HepG2 (cell line): ENCODE results near the gene TXNRD2. TPM values are rescaled to one million over a fixed set of nuclear protein-coding genes. Genes with fewer than 3 reads are reported as not detected.

Experiments used
- AGO1 ChIP-seq: fragments of 200-400 bp; formaldehyde crosslinking; IDR thresholded peaks from 2 replicates; pipeline ENCODE4 v1.6.1; 2017; ENCODE audit warnings: mild to moderate bottlenecking, low read depth, low read length, moderate library complexity; ENCODE audit not compliant: poor library complexity, severe bottlenecking
- ATM ChIP-seq: fragments of 450-650 bp; IDR thresholded peaks from 2 replicates; pipeline ENCODE4 v1.7.1; 2017; ENCODE audit warnings: mild to moderate bottlenecking, borderline replicate concordance
- ATRX ChIP-seq: sonication (generic); formaldehyde crosslinking; IDR thresholded peaks from 2 replicates; pipeline ENCODE4 v1.4.0; 2020; ENCODE audit warnings: missing genetic modification reagents, borderline replicate concordance
- BCL6 ChIP-seq: IDR thresholded peaks from 2 replicates; pipeline ENCODE4 v1.6.1; 2016; ENCODE audit warnings: missing genetic modification reagents, missing compliant biosample characterization
- EEA1 ChIP-seq: sonication (generic); formaldehyde crosslinking; IDR thresholded peaks from 2 replicates; pipeline ENCODE4 v1.5.1; 2020; ENCODE audit warnings: mild to moderate bottlenecking, missing genetic modification reagents, borderline replicate concordance
- FOXP4 ChIP-seq: sonication (generic); formaldehyde crosslinking; IDR thresholded peaks from 2 replicates; pipeline ENCODE4 v1.4.0; 2020; ENCODE audit warnings: missing genetic modification reagents
- HBP1 ChIP-seq: IDR thresholded peaks from 2 replicates; pipeline ENCODE4 v1.6.1; 2016; ENCODE audit warnings: low read depth, control low read depth
- HOXA7 ChIP-seq: sonication (generic); formaldehyde crosslinking; IDR thresholded peaks from 2 replicates; pipeline ENCODE4 v1.8.1; 2022; ENCODE audit warnings: mild to moderate bottlenecking, missing genetic modification reagents, moderate library complexity
- KAT8 ChIP-seq: IDR thresholded peaks from 2 replicates; pipeline ENCODE4 v1.6.1; 2016; ENCODE audit warnings: missing genetic modification reagents, missing compliant biosample characterization
- NFATC3 ChIP-seq: sonication (generic); formaldehyde crosslinking; IDR thresholded peaks from 2 replicates; pipeline ENCODE4 v1.5.1; 2020; ENCODE audit warnings: mild to moderate bottlenecking, missing genetic modification reagents
- NFRKB ChIP-seq: fragments of 450-650 bp; IDR thresholded peaks from 2 replicates; pipeline ENCODE4 v1.6.1; 2017
- PHF8 ChIP-seq: sonication (generic); formaldehyde crosslinking; IDR thresholded peaks from 2 replicates; pipeline ENCODE4 v1.5.0; 2020; ENCODE audit warnings: missing genetic modification reagents
- PPARG ChIP-seq: conservative IDR thresholded peaks from 2 replicates; pipeline ENCODE4 v1.6.1; 2016; ENCODE audit warnings: missing biosample characterization, missing genetic modification reagents
- RCOR2 ChIP-seq: IDR thresholded peaks from 2 replicates; pipeline ENCODE4 v1.6.1; 2016; ENCODE audit warnings: missing biosample characterization, missing genetic modification reagents
- SALL2 ChIP-seq: sonication (generic); formaldehyde crosslinking; IDR thresholded peaks from 2 replicates; pipeline ENCODE4 v1.8.1; 2023; ENCODE audit warnings: mild to moderate bottlenecking, missing genetic modification reagents, inconsistent platforms
- SMAD1 ChIP-seq: sonication (generic); formaldehyde crosslinking; IDR thresholded peaks from 2 replicates; pipeline ENCODE4 v1.4.0; 2020; ENCODE audit warnings: missing genetic modification reagents, low read depth, mild to moderate bottlenecking, borderline replicate concordance
- SOX5 ChIP-seq: IDR thresholded peaks from 2 replicates; pipeline ENCODE4 v1.6.1; 2016; ENCODE audit warnings: borderline replicate concordance
- TAF1 ChIP-seq: sonication (generic); formaldehyde crosslinking; IDR thresholded peaks from 2 replicates; pipeline ENCODE4 v1.4.0; 2020; ENCODE audit warnings: missing genetic modification reagents
- ZBTB37 ChIP-seq: sonication (generic); formaldehyde crosslinking; IDR thresholded peaks from 2 replicates; pipeline ENCODE4 v1.4.0; 2020; ENCODE audit warnings: mild to moderate bottlenecking, missing genetic modification reagents
- ZNF24 ChIP-seq: fragments of 450-650 bp; IDR thresholded peaks from 2 replicates; pipeline ENCODE4 v1.6.1; 2017; ENCODE audit warnings: antibody characterized with exemption, mild to moderate bottlenecking
- ZNF343 ChIP-seq: sonication (generic); formaldehyde crosslinking; IDR thresholded peaks from 2 replicates; pipeline ENCODE4 v1.4.0; 2020; ENCODE audit warnings: mild to moderate bottlenecking, missing genetic modification reagents
- ZNF629 ChIP-seq: sonication (generic); formaldehyde crosslinking; conservative IDR thresholded peaks from 2 replicates; pipeline ENCODE4 v1.5.0; 2020; ENCODE audit warnings: missing genetic modification reagents
- ZNF639 ChIP-seq: conservative IDR thresholded peaks from 2 replicates; pipeline ENCODE4 v1.6.1; 2018; ENCODE audit warnings: missing genetic modification reagents
- ZNF674 ChIP-seq: sonication (generic); formaldehyde crosslinking; IDR thresholded peaks from 2 replicates; pipeline ENCODE4 v1.5.0; 2020; ENCODE audit warnings: low read depth, mild to moderate bottlenecking, missing genetic modification reagents
- ZSCAN25 ChIP-seq: sonication (generic); formaldehyde crosslinking; IDR thresholded peaks from 2 replicates; pipeline ENCODE4 v1.8.0; 2022; ENCODE audit warnings: mild to moderate bottlenecking, missing genetic modification reagents
- polyA plus RNA-seq, 8 experiments: library from polyadenylated mRNA; depleted of rRNA in 3 of 8; stranded (reverse) in 7 of 8; unstranded in 1 of 8; fragments of >200 nt; fragmentation: Illumina TruSeq in 4 of 8; extraction: Trizol in 4 of 8; gene quantifications; 2 replicates each; pipeline versions ENCODE4 v1.2.1 to v1.2.3, GENCODE V29; 2011 to 2016; ENCODE audit warnings: low read depth in 4 of 8, missing spikeins in 1 of 8, mixed read lengths in 1 of 8; ENCODE audit not compliant: insufficient read depth in 1 of 8
- total RNA-seq, 5 experiments: library from RNA; depleted of rRNA; stranded (reverse); fragments of >200 nt; fragmentation: Illumina TruSeq; extraction: Trizol; gene quantifications; 2 replicates each; pipeline ENCODE4 v1.2.3, GENCODE V29; 2016; ENCODE audit warnings: low read depth in 1 of 5

TXNRD2 gene
- total and polyA plus RNA-seq, 2 of the 13 experiments (the other 11 are each of a cell fraction or from before 2014, with no cell fraction given): 17.5 to 18.6 TPM

GRCh38 chr22:19854778-19855503 is 86.7 kb downstream of the TXNRD2 start, which contains the start of the genes GNB1L and RTL10 (continued):
- TF ChIP-seq PPARG (no peak; the same call in 1 of the 2 replicates), NFATC3 (no peak), RCOR2 (CRISPR knock-in tag) (no peak), NFRKB (no peak), ZNF629 (peak; percentile 39; the same call in 1 of the 2 replicates), KAT8 (CRISPR knock-in tag) (peak; percentile 75), ATRX (CRISPR knock-in tag) (no peak), AGO1 (peak; percentile 45), PHF8 (peak; percentile 86), SOX5 (CRISPR knock-in tag) (peak; percentile 40; the same call in 1 of the 2 replicates), ZNF639 (CRISPR knock-in tag) (peak; percentile 86), SMAD1 (no peak), HOXA7 (peak; percentile 85), EEA1 (CRISPR knock-in tag) (peak; percentile 88), ZNF343 (CRISPR knock-in tag) (peak; percentile 88), ZNF674 (peak; percentile 12; the same call in 1 of the 2 replicates), BCL6 (peak; percentile 57), ATM (no peak), TAF1 (peak; percentile 97), FOXP4 (CRISPR knock-in tag) (no peak), ZNF24 (no peak), ZBTB37 (no peak), SALL2 (no peak; the same call in 1 of the 2 replicates), HBP1 (CRISPR knock-in tag) (peak; percentile 71; the same call in 1 of the 2 replicates), ZSCAN25 (CRISPR knock-in tag) (no peak; the same call in 1 of the 2 replicates)
